GOT3 (cell line): ENCODE measurements around the gene TGIF1.

Experiments used
- DNase-seq: peaks from one replicate; lab custom pipeline; 2025; ENCODE audit warnings: mixed read lengths; lab: John Stamatoyannopoulos, UW

The TGIF1 gene

DNA sequence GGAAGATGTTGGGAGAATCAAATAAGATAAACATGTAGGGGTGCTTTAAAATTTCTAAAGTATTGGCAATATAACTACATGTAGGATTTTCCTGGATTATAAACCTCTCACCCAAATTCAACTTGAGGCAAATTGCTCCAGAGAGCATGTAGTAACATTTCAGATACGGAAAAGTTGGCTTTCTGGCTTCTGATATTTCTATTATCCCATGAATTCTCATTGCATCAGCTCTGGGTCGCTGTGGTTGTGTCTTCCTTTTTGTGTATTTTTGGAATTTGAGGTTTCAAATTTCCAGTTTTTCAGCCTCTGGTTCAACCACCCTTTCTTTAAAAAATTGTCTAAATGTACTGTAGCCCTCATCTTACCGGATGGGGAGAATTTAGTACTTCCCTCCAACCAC is 32.3 kb downstream of the TGIF1 start:
- no peak for DNase-seq

DNA sequence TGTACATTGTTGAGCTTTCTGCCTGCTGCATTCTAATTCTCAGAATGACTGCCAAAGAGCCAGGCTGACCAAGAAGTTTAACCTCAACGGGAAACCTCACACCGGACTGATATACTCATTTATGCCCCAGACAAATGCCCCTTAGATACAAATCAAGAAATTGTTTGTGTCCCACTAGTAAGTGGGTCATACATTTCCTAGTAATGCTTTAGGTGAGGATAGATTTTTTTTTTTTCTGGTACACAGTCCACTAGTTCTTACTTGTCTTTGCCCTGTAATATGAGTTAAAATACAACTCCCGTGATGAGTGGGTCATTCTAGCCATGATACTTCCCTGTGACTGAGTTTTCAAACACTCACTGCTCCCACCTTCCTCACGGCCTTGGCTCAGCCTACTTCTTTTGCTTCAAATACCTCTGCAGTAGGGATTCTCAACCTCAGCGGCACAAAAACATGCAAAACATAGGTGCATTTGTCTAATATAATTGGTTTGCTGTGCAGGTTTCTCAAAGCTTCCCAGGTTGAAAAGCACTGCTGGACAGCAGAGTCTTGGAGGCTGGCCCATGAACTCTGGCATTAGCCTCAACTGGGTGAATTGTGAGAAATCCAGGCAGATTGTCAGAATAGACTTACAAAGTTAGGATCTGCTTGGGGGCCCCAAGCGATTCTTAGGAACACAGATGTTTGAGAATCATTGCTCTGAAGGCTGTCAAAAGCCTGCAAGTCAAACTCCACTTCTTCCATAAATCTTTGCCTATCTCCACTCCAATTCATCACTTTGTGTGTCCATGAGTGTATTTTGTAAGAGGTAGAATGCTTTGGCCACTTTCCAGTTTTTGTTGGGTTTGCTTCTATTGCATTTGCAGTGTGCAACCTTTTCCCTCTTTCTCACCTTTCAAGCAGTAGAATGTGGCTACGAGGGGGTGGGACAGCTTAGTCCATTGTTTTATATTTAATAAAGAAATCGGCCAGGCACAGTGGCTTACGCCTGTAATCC is 35.5 kb downstream of the TGIF1 start:
- DNase-seq = no peak

GRCh38 chr18:3486512-3486911 is 36.5 kb downstream of the TGIF1 start:
- DNase-seq = no peak

- no peak for DNase-seq
These were observed 39.5 kb downstream of the TGIF1 start for GRCh38 chr18:3489462-3489861.

GRCh38 chr18:3491981-3492555 is 42.1 kb downstream of the TGIF1 start:
- no peak for DNase-seq

DNA sequence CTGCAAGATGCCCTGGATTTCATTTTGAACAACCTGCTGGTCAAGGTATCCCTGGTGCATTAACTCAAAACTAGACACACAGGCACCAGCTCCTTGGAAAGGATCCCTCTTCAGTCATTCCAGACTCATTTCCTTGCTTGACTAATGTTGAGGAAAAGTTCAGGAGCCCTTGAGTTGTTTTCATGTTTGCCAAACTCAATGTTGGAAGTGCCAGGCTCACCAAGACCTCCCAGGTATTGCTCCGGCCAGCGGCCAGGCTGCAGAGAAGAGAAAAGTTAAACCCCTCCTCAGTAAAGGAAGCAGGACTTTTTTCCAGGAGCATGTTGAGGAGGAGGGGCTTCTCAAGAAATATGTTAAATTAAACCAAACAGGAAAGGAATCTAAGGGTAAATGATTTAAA is 42.7 kb downstream of the TGIF1 start:
- no peak for DNase-seq

- no peak for DNase-seq
These were observed 43.7 kb downstream of the TGIF1 start for GRCh38 chr18:3493501-3494244.

DNA sequence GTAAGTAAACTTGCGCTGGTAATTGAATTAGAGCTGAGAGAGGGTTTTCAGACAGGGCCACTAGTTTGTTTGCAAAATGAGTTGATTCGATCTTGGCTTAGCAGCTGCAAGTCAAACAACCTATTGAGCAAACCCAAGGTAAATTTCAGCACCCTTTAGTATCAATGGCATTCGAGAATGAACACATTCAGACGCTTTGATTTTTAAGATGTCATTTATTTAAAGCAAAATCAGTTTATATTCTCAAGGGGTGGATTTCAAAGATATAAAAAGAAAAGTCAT is 44.2 kb downstream of the TGIF1 start:
- no peak for DNase-seq

GRCh38 chr18:3494569-3494968 is 44.6 kb downstream of the TGIF1 start:
- DNase-seq = no peak

- no peak for DNase-seq
These were observed 45.9 kb downstream of the TGIF1 start for GRCh38 chr18:3495691-3496430.

DNA sequence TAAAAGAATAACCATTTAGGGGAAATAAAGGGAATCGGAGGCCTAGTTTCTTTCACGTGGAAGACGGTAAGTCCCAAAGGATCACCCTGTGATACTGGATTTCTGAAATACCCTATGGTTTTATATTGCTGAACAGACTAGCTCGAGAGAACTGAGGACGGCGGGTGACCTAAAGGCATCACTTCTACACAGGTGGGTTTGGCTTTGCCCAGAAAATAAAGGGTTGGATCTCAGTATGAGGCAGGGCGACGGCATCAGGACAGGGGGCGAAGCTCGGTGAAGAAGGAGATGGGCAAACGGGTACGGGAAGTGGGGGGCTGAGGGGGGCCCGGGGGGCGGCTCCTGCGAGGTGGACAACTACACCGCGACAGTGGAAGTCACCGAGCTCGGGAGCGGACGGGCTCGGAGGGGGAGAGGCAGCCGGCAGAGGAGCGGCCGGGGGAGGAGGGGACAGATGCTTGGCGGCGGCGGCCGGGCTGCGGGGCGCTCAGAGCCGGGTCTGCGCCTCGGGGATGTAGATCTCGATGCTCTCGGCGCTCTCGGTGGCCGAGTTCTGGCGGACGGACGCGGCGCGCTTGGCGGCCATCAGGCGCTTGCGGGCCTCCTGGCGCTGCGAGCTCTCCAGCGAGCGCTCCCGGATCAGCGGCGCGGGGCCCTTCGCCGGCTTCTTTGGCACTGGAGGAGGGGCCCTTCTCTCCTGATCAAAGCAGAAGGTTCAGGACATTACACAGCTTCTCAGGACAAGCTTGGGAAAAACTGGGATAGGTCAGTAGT is 48.9 kb downstream of the TGIF1 start:
- no peak for DNase-seq

DNA sequence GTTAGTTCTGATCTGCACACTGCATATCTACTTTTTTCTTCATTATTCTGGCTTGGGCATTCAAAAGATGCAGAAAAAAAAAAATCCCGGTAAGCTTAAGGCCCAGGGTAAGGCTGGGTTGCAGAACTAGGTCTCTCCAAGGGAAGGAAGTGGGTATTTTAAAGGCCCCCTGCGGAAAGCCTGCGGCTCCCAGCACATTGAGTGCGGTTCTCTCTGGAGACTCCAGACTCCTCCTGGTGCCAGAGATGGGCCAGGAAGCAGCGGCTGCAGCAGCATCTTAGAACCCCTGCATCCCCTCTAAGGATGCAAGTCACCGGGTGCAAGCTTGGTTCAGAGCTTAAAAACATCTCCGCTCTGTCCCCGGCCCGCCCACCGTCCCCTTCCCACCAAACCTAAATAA is 49.5 kb downstream of the TGIF1 start:
- DNase-seq = no peak

GRCh38 chr18:3500016-3500415 is 50.0 kb downstream of the TGIF1 start:
- no peak for DNase-seq

DNA sequence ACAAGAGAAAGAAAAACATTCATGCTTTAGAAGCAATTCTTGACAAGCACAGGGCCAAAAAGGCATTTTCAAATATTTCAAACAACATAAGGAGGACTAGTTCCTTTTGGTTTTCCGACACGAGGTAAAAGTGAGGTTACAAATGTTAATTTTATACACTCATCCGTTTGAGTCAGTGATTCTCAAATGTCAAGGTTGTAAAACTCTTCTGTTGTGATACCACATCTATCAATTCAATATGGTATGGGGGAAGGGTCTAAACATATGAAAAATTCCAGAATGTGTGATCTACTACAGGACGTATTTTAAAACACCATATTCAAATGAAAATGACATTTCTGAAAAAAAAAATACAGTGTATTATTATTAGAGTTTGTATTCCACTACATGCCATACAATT is 52.7 kb downstream of the TGIF1 start:
- no peak for DNase-seq

- no peak for DNase-seq
These were observed 54.7 kb downstream of the TGIF1 start for GRCh38 chr18:3504637-3505036.

GRCh38 chr18:3508576-3509549 is 58.9 kb downstream of the TGIF1 start:
- DNase-seq = no peak
